T follicular helper cell (primary cell): Measurements from ENCODE around the gene SPNS3.

ENCODE experiments used
- DNase-seq: peaks from one replicate; pipeline ENCODE4 v3.0.0-alpha.2; 2020; ENCODE audit warnings: low read depth
- total RNA-seq, 2 experiments: gene quantifications; one replicate each; lab custom pipeline; 2026; lab: John Stamatoyannopoulos, UW

The SPNS3 gene
- 2.4 to 8.6 reads per million in 2 experiments for total RNA-seq

DNA sequence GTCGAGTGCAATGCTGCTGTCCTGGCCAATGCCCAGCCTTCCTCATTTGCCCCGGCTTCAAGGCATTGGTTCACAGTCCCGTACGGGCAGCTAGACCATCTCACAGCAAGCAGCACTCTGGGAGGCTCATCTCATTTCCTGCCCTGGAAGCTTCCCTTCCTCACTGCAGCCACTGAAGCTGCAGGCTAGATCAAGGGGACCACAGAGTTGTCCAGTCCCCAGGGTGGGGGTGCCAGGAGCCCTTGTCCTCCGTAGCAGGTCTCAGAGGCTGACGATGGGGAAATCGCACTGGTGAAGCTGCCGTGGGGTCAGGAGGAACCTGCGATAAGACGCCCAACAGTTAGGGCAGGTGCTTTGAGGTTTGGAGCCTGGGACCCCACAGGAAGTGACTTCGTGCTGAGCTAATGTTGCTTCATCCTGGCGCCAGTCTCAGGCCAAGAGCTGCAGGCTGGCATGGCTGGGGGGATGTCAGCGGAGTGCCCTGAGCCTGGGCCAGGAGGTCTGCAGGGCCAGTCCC lies at the start of gene SPNS3:
SPNS3 (plus strand) TSS at position 426 of the 517 bp plus-strand sequence; CDS start at position 454, 28 bp downstream.
- no peak for DNase-seq

- DNase-seq = no peak
Measured at GRCh38 chr17:4386406-4386805, 47.3 kb upstream of the SPNS3 start.

DNA sequence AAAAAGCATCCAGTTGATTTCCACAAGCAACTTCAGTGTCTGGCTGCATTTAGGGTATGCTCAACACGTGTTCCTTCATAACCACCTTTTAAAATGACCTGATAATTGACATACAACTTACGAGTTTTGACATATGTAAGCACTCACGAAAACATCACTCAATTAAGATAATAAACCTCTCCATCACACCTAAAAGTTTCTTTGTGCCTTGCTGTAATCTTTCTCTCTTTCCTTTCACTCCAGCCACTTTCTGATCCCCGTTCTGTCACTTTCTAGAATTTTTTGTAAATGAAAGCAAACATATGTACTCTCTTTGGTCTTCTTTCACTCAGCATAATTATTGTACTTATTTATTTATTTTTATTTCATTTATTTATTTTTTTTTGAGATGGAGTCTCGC lies 46.6 kb upstream of the SPNS3 start:
- DNase-seq = no peak

- no peak for DNase-seq
Measured at GRCh38 chr17:4389079-4389478, 44.7 kb upstream of the SPNS3 start.

DNA sequence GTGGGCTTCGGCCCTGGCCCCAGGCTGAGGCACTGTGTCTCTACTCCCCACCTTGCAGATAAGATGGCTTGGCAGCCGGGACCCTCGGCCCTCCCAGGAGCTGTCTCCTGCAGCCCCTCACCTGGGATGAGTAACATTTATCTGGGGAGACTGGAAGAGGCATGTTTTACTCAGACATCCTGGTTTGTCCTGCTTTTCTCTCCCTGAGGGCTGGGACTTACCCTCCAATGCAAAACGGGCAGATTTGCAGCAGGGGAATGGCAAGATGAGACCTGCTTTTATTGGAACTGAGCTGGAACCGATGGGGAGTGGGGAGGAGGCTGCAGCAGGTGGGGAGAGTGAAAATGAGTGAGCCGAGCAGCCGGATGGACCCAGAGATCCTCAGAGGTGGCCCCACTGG lies 39.9 kb upstream of the SPNS3 start:
- no peak for DNase-seq

- DNase-seq = no peak
Measured at GRCh38 chr17:4394208-4395110, 39.3 kb upstream of the SPNS3 start.

GRCh38 chr17:4395111-4395478 lies 38.6 kb upstream of the SPNS3 start:
- DNase-seq = no peak

DNA sequence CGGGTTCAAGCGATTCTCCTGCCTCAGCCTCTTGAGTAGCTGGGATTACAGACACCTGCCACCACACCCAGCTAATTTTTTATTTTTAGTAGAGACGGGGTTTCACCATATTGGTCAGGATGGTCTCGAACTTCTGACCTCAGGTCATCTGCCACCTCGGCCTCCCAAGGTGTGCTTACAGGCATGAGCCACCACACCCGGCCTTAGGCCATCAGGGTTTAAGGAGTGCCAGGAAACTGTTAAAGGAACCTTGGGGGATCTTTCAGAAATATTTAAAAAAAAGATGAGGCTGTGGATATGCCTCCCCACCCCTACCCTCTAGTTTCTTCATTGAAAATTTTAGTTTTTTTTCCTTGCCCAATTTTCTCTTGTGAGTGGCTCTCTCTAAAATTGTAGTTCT lies 35.9 kb upstream of the SPNS3 start:
- no peak for DNase-seq

GRCh38 chr17:4405038-4405669 lies 28.6 kb upstream of the SPNS3 start:
- DNase-seq = no peak

- no peak for DNase-seq
Measured at GRCh38 chr17:4405699-4406098, 28.0 kb upstream of the SPNS3 start.

DNA sequence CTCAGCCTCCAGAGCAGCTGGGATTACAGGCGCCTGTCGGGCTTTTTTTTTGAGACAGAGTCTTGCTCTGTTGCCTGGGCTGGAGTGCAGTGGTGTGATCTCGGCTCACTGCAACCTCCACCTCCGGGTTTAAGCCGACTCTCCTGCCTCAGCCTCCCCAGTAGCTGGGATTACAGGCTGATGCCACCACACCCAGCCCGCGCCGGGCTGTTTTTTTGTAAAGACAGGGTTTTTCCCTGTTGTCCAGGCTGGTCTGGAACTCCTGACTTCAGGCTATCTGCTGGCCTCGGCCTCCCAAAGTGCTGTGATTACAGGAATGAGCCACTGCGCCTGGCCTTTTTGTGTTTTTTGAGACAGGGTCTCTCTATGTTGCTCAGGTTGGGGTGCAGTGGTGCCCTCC lies 27.4 kb upstream of the SPNS3 start:
- DNase-seq = no peak

DNA sequence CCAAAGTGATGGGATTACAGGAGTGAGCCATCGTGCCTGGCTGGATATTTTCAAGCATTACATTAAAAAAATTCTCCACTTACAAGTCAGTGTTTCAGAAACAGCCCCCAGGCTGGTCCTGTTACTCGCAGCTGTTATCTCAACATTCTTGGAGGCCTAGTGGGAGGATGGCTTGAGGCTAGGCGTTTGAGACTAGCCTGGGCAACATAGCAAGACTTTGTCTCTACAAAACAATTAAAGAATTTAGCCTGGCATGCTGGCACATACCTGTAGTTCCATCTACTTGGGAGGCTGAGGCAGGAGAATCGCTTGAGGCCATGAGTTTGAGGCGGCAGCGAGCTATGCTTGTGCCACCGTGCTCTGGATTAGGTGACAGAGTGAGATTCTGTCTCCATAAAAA lies 26.5 kb upstream of the SPNS3 start:
- DNase-seq = no peak

GRCh38 chr17:4407851-4408250 lies 25.9 kb upstream of the SPNS3 start:
- DNase-seq = no peak

DNA sequence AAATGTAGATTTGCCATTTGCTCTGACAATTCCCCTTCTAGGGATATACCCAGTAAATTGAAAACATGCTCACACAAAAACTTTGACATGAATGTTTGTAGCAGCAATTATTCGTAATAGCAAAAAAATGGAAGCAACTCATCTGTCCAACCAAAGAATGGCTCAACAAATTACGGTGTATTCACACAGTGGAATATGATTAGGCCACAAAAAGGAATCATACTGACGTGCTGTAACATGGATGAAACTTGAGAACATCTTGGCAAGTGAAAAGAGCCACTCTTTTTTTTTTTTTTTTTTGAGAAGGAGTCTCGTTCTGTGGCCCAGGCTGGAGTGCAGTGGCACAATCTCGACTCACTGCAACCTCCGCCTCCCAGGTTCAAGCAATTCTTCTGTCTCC lies 24.1 kb upstream of the SPNS3 start:
- DNase-seq = no peak

- DNase-seq = no peak
Measured at GRCh38 chr17:4411201-4411600, 22.5 kb upstream of the SPNS3 start.

DNA sequence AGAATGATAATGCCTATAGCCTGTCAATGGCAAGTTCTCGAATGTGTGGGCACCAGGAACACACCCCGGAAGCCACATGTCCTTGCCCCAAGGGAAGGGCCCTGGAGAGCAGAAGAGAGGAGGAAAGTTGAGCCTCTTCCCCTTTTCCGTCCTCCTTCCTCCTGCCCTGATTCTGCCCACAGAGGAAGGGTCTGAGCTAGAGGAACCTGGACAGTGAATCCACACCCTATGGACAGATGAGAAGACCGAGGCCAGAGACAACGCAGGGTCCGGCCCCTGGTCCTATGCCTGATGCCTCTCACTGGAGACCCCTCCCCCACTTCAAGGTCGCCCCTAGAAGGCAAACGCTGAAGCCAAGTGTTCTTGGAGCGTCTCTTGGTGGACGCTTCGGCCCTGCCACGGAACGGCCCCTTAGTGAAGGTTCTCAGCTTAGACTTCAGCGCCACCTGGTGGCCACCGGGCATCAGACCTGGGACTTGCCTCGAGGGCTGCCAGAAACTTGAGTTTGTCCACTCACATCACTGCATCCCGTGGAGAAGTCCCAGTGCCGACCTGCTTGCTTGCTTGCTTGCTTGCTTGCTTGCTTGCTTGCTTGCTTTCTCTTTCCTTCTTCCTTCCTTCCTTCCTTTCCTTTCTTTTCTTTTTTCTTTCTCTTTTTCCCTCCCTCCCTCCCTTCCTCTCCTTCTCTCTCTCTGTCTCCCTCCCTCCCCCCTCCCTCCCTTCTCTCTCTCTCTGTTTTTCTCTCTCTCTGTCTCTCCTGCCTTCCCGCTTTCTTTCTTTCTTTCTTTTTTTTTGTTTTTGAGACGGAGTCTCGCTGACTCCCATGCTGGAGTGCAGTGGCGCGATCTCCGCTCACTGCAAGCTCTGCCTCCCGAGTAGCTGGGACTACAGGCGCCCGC lies 20.6 kb upstream of the SPNS3 start:
- peak; percentile 84 for DNase-seq

- no peak for DNase-seq
Measured at GRCh38 chr17:4417129-4417667, 16.5 kb upstream of the SPNS3 start.

- DNase-seq = peak; percentile 30
Measured at GRCh38 chr17:4420692-4421131, 13.0 kb upstream of the SPNS3 start.

GRCh38 chr17:4422864-4423263 lies 10.9 kb upstream of the SPNS3 start:
- no peak for DNase-seq

GRCh38 chr17:4425398-4425797 lies 8.3 kb upstream of the SPNS3 start:
- DNase-seq = no peak

DNA sequence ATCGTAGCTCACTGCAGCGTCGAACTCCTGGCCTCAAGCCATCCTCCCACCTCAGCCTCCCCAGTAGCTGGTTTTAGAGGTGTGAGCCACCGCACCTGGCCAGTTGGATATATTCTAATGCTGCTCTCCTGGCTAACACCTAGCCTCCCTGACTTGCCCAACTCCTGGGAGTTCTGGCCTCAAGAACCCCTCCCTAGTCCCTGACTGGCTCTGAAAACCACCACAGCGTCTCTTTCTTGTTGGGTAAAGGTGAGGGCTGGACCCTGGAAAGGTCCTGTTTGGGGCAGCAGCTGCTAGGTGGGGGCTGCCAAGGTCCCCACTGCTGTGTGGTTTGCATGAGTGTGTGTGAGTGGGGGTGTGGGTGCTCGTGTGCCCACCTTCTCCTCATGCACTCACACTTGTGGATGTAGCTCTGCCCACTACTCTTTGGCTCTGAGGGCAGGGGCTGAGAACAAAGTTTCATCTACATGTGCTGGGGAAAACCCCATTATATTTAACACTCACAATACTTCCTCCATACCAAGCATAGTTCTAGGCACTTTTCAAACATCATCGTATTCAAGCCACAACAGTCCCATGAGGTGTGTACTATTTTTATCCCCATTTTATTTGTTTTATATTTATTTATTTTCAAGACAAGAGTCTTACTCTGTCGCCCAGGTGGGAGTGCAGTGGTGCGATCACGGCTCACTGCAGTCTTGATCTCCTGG lies 7.1 kb upstream of the SPNS3 start:
- DNase-seq = no peak
